ENCODE data around the gene SASH1. TPM values are rescaled to one million over a fixed set of nuclear protein-coding genes. Genes with fewer than 3 reads are reported as not detected.

Gene SASH1
- total RNA-seq, 1 experiment from 2014 or later: 6.6 TPM

GRCh38 chr6:148599967-148600426 lies 257.4 kb downstream of the SASH1 start:
- no peak for DNase-seq (ENCODE audit: low read depth, low spot score)
- BruUV-seq (replicated peaks): no TSS peak
- intact Hi-C loops (cut with micrococcal nuclease; ENCODE audit: unreplicated experiment): no loop called here
- Histone ChIP-seq H3K4me1 (ENCODE audit: control insufficient read depth, insufficient read depth, low read length) (no peaks in the 10 kb centered on the region), H3K36me3 (ENCODE audit: control insufficient read depth, insufficient read depth, low read length) (no peaks in the 10 kb centered on the region), H3K27me3 (ENCODE audit: control insufficient read depth, insufficient read depth, low read length) (no peaks in the 10 kb centered on the region), H3K27ac (ENCODE audit: low read length) (no peak overlapping the region), H3K4me3 (ENCODE audit: low read depth in 2 of 2, low read length in 2 of 2) (no peak overlapping the region), H3K9me3 (ENCODE audit: control insufficient read depth, insufficient read depth, low read depth, low read length) (no peaks in the 10 kb centered on the region)
- ChIA-PET POLR2A (no interaction called here), CTCF (no interaction called here)
- TF ChIP-seq TCF7L2 (IDR thresholded peaks at IDR 0.05; ENCODE audit: low read depth, low read length) (no peak), REST (IDR thresholded peaks at IDR 0.05; ENCODE audit: insufficient read depth in 1 of 2, low read depth in 2 of 2, low read length in 1 of 2) (no peak), CTCF (IDR thresholded peaks at IDR 0.05) (no peak), POLR2AphosphoS5 (IDR thresholded peaks at IDR 0.05; ENCODE audit: low read depth, low read length) (no peak), SIN3A (IDR thresholded peaks at IDR 0.05; ENCODE audit: borderline replicate concordance, insufficient read depth, low read depth, low read length) (no peak)
- ATAC-seq: no peak
- in situ Hi-C loops (cut with HindIII; ENCODE audit: low pct_unique_long_range_greater_than_20kb, low sequenced_read_pairs): no loop called here
